GM18502 (cell line): ENCODE data around the gene FAM222A.

Source experiments
- ATAC-seq: cut with Tn5 transposase; IDR thresholded peaks from one replicate; pipeline ENCODE4 v1.9.1; 2021; ENCODE audit warnings: mild to moderate bottlenecking; ENCODE audit not compliant: unreplicated experiment, poor library complexity

The FAM222A gene

GRCh38 chr12:109735825-109736551 lies 22.4 kb downstream of the FAM222A start:
- no peak for ATAC-seq

DNA sequence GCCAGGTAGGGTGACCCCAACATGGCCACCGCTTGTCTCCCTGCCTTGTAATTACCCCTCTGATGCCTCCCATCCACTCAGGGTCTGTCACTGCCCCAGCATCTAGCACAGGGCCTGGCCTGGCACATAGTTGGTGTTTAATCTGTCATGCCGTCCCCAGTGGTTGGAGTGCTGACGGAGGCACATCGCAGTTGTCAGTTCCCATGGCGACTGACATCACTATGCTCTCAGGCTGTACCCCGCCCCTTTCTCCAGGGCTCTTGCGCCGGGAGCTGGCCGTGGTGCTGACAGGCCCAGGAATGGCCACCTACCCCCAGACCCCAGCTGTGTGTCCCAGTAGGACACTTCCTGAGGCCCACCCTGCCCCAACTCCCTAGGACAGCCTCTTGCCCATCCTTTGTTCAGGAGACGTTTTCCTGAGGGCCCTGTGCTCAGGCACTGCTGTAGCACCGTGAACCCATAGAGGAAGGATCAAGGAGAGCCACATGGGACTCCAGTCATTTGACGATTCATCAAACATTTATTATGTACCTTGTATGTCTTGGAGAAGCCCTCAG lies 23.0 kb downstream of the FAM222A start:
- ATAC-seq, result no peak

DNA sequence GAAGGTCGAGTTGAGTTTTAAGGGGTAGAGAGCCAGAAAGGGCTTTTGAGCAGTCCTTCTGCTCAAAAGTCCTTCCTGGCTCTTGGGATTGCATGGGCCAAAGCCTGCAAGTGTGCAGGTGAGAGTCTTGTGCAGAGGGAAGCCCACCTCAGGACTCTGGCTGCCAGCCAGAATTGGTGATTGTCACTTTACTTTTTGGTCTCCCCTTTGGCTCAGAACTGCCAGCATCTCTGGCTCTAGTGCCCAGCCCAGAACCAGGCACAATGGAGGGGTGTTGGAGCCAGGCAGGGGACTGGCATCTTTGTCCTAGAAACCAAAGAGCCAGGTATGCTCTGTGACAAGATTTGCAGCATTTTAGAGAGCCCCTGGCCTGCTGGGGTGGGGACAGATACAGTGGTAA lies 23.5 kb downstream of the FAM222A start:
- ATAC-seq, result no peak

- ATAC-seq, result no peak
These were observed 24.0 kb downstream of the FAM222A start for GRCh38 chr12:109737631-109738030.

DNA sequence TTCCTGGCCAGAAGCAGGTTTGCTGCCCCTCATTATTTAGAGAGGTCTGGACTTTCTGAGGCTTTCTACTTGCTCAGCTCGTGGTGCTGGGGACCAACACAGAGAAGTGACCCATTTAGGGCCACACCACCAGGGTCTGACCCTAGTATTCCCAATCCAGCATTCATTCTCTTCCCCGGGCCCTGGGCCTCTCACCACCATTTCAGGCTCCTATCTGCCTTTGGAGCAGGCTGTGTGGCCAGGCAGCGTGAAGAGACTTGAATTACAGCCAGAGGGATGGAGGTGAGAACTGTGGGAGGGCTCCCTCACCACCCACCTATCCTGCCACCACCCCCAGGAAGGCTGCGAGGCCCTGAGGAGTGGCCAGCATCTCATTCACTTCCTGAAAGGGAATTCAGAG lies 24.6 kb downstream of the FAM222A start:
- no peak for ATAC-seq

DNA sequence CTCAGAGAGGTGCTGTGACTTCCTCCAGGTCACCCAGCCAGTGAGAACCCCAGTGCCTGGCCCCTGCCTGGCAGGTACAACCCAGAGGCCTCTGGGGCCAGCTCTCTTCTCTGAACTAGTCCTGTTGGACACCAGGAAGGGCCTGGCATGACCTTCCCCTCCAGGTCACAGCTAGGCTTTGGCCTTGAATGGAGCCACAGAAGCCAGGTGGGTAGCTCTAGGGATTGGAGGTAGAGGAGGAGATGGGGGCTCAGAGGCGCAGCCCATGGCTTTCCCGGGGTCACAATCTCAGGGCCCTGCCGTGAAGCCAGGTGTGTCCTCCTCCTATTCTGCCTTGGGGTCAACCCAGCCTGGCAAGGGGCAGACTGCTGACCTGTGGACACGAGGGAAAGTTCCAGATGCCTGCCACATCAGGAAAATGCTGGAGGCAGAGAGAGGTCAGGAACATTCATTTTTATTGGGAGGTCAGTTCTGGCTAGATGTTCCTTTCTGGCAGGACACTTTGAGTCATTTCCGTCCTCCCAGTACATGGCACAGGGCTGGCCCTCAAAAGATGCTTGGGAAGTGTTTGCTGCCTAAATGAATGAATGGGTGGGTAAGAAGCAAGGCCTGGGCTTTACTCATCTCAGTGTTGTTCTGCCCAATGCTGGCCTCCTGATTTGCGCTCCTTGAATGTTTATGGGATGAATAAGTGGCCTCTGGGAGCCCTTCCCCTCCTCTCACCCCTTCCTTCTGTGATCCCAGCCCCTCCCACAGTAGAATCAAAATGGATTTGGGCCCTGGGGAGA lies 25.4 kb downstream of the FAM222A start:
- ATAC-seq, result no peak

DNA sequence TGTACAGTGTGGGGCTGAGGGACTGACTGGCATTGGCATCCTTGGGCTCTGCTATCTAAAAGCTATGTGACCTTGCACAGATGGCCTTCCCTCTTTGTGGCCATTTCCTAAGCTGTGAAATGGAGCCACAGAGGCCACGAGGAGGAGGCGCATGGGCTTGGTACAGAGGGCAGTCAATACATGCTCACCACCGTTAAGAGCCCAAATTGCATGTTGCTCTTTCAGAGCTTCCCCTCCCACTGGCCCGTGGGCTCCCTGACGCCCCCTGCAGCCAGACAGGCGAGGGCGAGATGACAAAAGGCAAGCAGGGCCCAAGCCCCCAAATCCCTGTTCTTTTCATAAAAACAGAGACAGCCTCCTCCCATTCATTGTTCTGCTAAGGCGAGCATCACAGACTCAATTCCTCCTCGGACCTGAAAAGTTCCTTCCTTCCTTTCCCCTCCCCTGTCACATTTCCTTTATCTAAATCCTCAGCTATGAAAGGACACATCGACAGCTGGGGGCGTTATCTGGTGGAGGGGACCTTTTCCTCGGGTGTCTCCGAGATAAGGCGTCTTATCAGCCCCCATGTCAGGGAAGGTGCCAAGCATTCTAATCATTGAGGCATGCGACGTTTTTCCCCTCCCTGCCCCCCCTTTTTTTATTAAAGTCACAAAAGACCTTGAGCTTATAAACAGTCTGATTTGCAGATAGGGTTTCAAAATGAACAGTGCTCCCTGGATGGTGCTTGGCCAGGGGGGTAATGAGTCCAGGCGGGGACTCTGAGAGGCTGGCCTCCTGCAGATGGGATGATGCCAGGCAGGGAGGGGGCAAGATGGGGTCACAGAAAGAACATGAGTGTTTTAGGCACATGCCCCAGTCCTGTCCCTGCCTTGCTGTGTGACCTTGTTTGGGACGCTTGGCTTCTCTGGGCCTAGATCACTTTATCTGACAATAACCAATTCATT lies 26.4 kb downstream of the FAM222A start:
- ATAC-seq, result no peak

- no peak for ATAC-seq
These were observed 27.1 kb downstream of the FAM222A start for GRCh38 chr12:109740694-109741245.

DNA sequence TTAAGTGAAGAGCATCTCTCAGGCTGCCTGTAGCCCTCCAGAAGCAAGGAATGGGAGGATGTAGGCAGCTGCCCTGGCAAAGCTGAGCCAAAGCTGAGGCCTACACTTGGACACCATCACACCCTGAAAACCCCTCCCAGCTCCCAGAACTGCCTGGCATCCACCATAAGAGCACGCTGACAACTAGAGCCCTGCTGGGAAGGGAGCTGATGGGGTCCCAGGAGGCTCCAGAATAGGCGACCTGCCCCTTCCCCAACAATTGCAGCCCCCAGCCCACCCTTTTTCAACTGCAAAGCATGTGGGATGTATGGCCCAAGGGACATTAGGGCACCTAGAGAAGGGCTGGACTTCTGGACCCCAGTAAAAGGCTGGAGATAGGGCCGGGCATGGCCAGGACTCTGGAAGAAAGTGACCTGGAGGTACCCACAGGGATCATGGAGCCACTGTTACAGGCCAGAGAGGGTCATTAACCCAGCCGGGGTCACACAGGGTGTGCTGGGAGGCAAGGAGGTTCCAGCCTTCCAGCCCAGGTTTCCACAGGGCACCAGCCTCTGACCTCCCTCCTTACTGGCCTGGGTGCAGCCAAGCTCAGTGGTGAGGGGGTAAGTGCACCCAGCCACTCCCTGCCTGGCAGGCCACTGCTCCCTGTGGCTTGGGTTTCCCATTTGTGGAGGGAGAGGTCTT lies 27.8 kb downstream of the FAM222A start:
- no peak for ATAC-seq

DNA sequence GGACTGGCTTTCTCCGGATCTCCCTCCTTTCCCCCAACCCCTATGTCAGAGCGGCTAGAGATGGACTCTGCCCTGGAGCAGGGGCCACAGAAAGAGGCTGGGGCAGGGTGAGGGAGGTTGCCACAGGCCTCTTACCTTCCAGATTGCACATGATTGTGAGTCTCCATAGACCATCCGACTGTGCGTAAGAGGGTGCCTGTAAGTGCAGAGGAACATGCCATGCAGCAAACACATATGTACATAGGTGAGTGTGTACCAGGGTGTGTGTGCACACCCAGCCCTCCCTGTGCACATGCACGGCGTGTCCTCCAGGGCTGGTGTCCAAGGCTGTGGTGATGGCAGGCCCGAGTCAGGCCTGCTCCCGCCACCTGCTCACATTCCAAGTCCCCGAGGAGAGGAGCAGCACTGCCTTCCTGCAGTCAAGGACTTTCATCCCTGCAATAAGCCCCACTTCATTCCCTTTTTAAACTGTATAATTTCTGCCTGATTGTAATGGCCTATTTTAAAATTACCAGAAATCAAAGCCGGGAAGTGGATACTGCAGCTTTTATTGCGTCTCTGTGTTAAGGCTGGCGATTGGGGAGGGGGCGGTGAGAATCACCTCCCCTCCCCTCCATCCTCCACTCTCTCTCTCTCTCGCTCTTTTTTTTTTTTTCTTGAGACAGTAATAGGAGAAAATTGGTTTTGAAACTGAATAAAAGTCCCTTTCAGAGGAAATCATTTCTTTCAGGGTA lies 28.5 kb downstream of the FAM222A start:
- ATAC-seq, result no peak

- no peak for ATAC-seq
These were observed 29.7 kb downstream of the FAM222A start for GRCh38 chr12:109743076-109743910.

- no peak for ATAC-seq
These were observed 30.4 kb downstream of the FAM222A start for GRCh38 chr12:109744026-109744425.

DNA sequence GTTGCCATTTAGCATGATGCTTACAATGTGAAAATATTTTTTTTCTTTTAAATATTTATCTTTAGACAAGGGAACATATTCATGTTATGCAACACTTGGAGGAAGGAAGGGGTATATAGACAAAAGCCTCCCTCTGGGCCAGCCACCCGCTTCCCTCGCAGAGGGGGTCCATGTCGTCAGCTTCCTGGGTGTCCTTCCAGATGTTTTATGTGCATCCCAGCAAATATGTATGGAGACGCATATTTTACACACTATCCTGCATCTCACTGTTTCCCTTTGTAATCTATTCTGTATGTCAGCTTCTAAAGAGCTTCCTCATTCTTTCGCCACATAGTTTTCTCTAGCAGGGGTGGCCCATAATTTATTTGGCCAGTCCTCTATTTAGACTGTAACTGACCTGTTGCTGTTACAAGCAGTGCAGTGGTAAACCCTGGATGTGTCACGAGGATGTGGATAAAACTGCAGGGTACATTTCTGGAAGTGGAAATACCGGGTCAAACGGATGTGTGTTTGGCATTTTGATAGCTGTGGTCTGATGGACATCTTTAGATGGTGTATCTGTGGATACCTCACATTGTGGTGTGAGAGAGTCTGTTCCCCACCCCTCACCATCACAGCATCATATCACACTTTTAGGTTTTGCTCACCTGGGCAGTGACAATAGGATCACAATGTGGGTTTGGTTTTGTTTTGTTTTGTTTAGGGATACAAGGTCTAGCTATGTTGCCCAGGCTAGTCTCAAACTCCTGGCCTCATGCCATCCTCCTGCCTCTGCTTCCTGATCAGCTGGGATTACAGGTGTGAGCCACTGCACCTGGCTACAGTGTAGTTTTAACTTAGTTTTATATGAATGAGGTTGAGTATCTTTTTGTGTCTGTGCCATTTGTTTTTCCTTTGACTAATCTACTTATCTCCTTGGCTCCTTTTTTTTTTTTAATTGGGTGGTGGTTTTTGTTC lies 31.6 kb downstream of the FAM222A start:
- ATAC-seq, result no peak

DNA sequence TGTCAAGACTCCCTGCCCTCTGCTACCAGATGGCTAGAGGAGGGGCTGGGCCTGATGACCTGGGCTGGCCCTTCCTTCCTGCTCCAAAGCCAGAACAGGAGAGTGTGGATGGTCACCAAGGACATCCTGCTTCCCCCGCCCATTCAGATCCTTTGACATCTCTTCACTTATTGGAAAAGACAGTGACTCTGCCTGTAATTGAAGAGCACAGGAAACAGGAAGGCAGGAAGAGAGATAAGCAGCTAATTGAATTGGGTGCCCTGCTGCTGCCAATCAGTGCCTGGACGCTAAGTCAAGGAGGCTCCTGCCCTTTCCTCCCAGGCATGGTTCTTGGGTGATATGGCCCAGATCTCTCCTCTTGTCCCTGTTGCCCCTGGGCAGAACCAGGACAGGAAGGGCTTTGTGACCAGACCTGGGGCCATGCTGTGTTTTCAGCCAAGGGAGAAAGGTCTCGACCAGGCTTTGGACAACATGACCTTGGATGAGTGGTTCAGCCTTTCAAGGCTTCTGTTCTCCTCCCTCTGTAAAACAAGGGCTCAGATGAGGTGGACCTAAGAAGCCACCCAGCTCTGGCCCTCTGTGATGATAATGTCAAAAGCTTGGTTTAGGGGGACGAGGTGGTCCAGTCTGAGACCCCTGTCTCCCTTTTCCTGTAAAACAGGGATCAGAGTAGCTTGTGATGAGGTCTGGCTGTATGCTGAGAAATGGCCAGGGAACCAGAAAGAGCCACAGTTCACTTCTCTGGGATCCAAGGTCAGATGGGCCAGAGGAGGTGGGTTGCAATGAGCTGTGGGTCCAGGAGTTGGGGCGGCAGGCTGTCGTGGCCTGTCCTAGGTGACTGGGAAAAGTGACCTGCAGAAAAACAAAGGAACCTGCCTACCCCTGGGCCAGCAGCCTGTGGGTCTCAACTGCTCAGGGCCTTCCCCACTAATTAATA lies 38.8 kb downstream of the FAM222A start:
- no peak for ATAC-seq

DNA sequence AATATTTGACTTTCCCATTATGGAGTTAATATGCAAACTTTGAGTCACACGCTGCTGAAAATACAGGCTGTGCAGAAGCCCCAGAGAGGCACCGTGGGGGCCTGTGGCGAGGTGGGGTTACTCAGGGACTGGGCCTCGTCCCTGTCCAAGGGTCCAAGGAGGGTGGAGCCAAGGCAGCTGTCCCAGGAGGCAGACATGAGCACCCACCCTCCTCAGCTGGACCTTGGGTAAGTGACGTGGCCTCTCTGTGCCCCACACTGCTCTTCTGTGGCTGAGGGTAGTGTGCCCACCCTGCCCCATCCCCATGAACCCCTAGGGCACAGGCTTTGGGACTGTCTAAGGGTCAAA lies 39.4 kb downstream of the FAM222A start:
- no peak for ATAC-seq

DNA sequence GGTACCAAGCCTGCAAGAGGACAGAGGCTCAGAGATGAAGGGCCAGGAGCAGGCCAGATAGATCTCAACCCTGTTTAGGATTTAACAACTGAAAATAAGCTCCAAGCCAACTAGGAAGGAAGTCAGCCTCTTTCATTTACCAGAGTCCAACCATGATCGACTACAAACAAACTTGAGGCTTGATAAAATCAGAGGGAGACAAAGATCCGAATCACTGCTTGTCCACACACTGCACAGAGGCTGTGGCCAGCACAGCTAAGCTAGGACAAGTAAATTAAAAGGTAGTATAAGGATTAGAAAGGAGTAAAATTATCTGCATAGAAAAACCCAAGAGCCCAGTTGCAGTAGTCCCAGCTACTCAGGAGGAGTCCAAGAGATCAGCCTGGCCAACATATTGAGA lies 40.3 kb downstream of the FAM222A start:
- no peak for ATAC-seq
